ENCODE data around the gene WDR45B. TPM values are rescaled to one million over a fixed set of nuclear protein-coding genes. Genes with fewer than 3 reads are reported as not detected.

Gene WDR45B
- total RNA-seq, 1 donor from 2014 or later: 65.1 TPM

DNA sequence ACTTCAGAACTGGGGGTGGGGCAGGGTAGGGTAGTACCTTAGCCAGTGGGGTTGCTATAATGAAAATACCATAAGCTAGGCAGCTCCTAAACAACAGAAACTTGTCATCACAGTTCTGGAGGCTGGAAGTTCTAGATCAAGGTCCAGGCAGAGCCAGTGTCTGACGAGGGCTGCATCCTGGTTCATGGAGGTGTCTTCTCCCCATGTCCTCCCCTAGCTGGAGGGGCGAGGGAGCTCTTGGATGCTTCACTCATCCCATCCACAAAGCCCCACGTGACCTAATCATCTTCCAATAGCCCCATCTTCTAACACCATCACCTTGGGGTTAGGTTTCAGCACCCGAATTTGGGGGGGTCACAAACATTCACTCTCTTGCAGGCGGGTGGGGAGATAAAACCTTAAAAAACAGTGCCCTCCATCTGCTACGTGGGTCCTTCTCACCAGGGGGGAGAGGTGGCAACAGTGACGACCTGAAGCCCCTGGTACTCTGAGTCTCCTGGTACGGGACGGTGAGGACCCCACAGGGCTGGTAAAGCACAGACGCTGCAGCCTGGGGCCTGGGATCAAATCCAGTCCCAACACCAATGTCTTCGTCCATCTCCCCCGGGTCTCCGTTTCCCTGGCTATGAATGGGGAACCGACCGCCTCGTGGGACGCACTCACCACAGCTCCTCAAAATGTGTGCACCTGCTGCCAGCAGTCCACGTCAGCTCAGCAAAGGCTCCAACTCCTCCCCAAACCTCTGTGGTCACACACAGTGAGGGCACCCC lies 27.4 kb upstream of the WDR45B start:
- Histone ChIP-seq H3K4me3 (no peak overlapping the region), H3K36me3 (no peaks in the 10 kb centered on the region), H3K9me3 (no peaks in the 10 kb centered on the region), H3K27me3 (no peaks in the 10 kb centered on the region), H3K4me1 (no peaks in the 10 kb centered on the region), H3K27ac (no peak overlapping the region)
- TF ChIP-seq, protein P1, sequence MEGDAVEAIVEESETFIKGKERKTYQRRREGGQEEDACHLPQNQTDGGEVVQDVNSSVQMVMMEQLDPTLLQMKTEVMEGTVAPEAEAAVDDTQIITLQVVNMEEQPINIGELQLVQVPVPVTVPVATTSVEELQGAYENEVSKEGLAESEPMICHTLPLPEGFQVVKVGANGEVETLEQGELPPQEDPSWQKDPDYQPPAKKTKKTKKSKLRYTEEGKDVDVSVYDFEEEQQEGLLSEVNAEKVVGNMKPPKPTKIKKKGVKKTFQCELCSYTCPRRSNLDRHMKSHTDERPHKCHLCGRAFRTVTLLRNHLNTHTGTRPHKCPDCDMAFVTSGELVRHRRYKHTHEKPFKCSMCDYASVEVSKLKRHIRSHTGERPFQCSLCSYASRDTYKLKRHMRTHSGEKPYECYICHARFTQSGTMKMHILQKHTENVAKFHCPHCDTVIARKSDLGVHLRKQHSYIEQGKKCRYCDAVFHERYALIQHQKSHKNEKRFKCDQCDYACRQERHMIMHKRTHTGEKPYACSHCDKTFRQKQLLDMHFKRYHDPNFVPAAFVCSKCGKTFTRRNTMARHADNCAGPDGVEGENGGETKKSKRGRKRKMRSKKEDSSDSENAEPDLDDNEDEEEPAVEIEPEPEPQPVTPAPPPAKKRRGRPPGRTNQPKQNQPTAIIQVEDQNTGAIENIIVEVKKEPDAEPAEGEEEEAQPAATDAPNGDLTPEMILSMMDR (IDR thresholded peaks at IDR 0.05): no peak
- no peak for ATAC-seq
- intact Hi-C loops (cut with DNase I): no loop called here
- no peak for DNase-seq

DNA sequence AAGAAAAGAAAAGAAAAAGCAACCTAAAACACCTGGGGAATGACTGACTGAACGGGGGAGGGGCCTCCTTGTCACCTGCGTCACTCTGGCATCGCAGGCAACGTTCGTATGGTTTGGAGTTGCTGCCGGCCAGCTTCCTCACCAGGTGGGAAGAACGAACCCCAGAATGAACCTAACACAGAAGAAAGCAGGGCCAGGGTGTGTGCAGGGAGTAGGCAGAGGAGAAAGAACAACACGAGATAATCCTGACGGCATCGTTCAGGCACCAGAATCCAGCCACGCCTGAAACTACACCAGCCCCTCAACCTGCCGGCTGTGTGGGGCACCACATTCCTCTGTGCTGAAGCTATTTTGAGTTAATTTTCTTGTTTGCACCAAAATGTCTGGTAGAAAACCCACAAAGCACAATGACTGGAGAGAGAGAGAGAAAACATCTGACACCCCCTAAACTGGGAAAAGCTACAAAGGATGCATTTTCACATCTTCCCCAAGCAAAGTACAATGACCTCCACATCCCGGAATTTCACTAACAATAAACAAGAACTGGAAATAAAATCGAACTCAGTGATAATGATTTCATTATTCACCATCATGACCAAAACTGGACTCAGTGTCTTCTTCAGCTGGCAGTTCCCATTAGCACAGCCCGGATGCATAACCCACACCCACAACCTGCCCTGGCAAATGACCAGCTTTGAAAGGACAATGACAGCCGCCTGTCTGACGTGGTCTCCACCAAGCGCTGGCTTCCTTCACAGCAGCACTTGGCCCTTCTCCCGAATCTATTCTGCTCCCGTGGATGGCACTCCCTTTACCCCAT lies 26.6 kb upstream of the WDR45B start:
- Histone ChIP-seq H3K27me3 (no peaks in the 10 kb centered on the region), H3K9me3 (no peaks in the 10 kb centered on the region), H3K4me3 (no peak overlapping the region), H3K27ac (no peak overlapping the region), H3K4me1 (no peaks in the 10 kb centered on the region), H3K36me3 (no peaks in the 10 kb centered on the region)
- DNase-seq (no peak), ATAC-seq (no peak)
- TF ChIP-seq, protein P1 (IDR thresholded peaks at IDR 0.05): no peak
- intact Hi-C loops (cut with DNase I): no loop called here

GRCh38 chr17:82670661-82671450 lies 22.6 kb upstream of the WDR45B start:
- ATAC-seq (no peak), DNase-seq (no peak)
- intact Hi-C loops (cut with DNase I): no loop called here
- Histone ChIP-seq H3K4me3 (no peak overlapping the region), H3K27ac (no peak overlapping the region), H3K36me3 (no peaks in the 10 kb centered on the region), H3K4me1 (no peaks in the 10 kb centered on the region), H3K9me3 (no peaks in the 10 kb centered on the region), H3K27me3 (no peaks in the 10 kb centered on the region)
- TF ChIP-seq, protein P1 (IDR thresholded peaks at IDR 0.05): no peak

- Histone ChIP-seq H3K36me3 (no peaks in the 10 kb centered on the region), H3K9me3 (no peaks in the 10 kb centered on the region), H3K4me3 (no peak overlapping the region), H3K27ac (no peak overlapping the region), H3K27me3 (no peaks in the 10 kb centered on the region), H3K4me1 (no peaks in the 10 kb centered on the region)
- DNase-seq: peak; percentile 89
- intact Hi-C loops (cut with DNase I): no loop called here
- TF ChIP-seq, protein P1 (IDR thresholded peaks at IDR 0.05): peak; percentile 64
- ATAC-seq: peak; percentile 97
These were observed 20.4 kb upstream of the WDR45B start for GRCh38 chr17:82668631-82669099.

DNA sequence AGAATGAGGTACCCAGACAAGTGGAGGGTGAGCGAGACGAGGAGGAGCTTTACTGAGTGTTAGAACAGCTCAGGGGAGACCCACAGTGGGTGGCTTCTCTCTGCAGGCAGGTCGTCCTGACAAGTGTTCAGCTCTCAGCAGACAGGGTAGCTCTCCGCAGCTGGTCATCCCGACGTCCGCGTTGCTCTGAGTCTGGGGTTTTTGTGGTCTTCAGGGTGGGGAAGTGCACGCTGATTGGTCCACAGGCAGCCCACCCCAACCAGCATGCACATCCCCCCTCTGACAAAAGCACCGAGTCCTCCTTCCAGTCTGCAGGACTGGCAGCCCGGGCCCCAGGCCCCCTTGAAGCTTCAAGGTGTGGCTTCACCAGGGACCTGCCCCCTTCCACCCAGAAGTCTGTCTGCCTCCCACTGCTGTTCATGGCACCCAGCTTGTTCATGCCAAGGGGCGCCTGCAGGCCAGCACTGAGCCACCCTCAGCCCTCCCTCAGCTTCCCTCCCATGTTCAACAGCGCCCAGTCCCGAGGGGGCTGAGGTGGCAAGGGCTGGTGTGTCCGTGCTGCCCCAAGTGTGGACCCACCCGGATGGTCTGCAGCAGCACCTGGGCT lies 19.9 kb upstream of the WDR45B start:
- DNase-seq: no peak
- no peak for ATAC-seq
- H3K27me3 ChIP-seq: no peaks in the 10 kb centered on the region
- TF ChIP-seq, protein P1 (IDR thresholded peaks at IDR 0.05): no peak
- no peaks in the 10 kb centered on the region for H3K4me1 ChIP-seq
- no peak overlapping the region for H3K27ac ChIP-seq
- H3K36me3 ChIP-seq: no peaks in the 10 kb centered on the region
- H3K9me3 ChIP-seq: no peaks in the 10 kb centered on the region
- H3K4me3 ChIP-seq: no peak overlapping the region
- intact Hi-C loops (cut with DNase I): no loop called here

Data from upper lobe of right lung (tissue), 1 donor.